OCI-LY3 (cell line): ENCODE results near the gene SAP30L.

ENCODE experiments used
- EZH2phosphoT487 ChIP-seq: fragments of 200-600 bp; shearing (Covaris generic); IDR thresholded peaks from 2 replicates; pipeline ENCODE4 v1.6.1; 2018; ENCODE audit warnings: antibody characterized with exemption, mixed run types, low read depth
- TF ChIP-seq, protein P1 (sequence below): fragments of 200-600, 300-600 bp; sonication (generic); IDR thresholded peaks from 2 replicates; pipeline ENCODE4 v1.5.1; 2014; ENCODE audit warnings: antibody characterized with exemption, low read length, low read depth

DNA sequence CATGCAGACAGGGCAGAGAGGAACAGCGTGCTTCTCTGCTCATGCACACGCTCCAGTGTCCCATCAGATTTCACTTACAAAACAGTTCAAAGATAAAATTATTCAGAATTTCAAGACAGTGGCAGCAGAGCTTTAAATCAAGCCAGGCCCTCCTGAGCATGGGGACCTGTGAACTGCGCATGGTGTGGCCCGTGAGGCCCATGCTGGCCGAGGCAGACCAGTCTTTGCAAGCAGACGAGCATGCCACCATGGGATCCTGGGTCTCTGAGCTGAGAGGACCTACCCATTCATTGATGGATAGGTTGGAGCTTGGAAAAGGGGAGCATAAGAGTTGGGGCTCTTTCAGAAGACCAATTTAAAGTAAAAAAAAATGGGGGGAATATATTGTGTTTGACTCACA is 35.0 kb upstream of the SAP30L start:
- TF ChIP-seq, protein P1, sequence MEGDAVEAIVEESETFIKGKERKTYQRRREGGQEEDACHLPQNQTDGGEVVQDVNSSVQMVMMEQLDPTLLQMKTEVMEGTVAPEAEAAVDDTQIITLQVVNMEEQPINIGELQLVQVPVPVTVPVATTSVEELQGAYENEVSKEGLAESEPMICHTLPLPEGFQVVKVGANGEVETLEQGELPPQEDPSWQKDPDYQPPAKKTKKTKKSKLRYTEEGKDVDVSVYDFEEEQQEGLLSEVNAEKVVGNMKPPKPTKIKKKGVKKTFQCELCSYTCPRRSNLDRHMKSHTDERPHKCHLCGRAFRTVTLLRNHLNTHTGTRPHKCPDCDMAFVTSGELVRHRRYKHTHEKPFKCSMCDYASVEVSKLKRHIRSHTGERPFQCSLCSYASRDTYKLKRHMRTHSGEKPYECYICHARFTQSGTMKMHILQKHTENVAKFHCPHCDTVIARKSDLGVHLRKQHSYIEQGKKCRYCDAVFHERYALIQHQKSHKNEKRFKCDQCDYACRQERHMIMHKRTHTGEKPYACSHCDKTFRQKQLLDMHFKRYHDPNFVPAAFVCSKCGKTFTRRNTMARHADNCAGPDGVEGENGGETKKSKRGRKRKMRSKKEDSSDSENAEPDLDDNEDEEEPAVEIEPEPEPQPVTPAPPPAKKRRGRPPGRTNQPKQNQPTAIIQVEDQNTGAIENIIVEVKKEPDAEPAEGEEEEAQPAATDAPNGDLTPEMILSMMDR = no peak
- no peak for TF ChIP-seq EZH2phosphoT487
